ENCODE results near the gene MBD3.

MBD3 gene

GRCh38 chr19:1619703-1620102 is 27.0 kb upstream of the MBD3 start:
- no peak for DNase-seq (ENCODE audit: low read depth in 1 of 2, low spot score in 1 of 2)

- no peak for DNase-seq (ENCODE audit: low read depth in 1 of 2, low spot score in 1 of 2)
Observed at GRCh38 chr19:1619094-1619439, 26.4 kb upstream of the MBD3 start.

GRCh38 chr19:1618157-1619093 is 25.8 kb upstream of the MBD3 start:
- DNase-seq (ENCODE audit: low read depth in 1 of 2, low spot score in 1 of 2): no peak

- no peak for DNase-seq (ENCODE audit: low read depth in 1 of 2, low spot score in 1 of 2)
Observed at GRCh38 chr19:1616875-1617274, 24.2 kb upstream of the MBD3 start.

GRCh38 chr19:1616396-1616795 is 23.7 kb upstream of the MBD3 start:
- no peak for DNase-seq (ENCODE audit: low read depth in 1 of 2, low spot score in 1 of 2)

GRCh38 chr19:1615156-1615765 is 22.6 kb upstream of the MBD3 start:
- no peak for DNase-seq (ENCODE audit: low read depth in 1 of 2, low spot score in 1 of 2)

- no peak for DNase-seq (ENCODE audit: low read depth in 1 of 2, low spot score in 1 of 2)
Observed at GRCh38 chr19:1613808-1614570, 21.3 kb upstream of the MBD3 start.

- DNase-seq (ENCODE audit: low read depth in 1 of 2, low spot score in 1 of 2): no peak
Observed at GRCh38 chr19:1613146-1613545, 20.5 kb upstream of the MBD3 start.

GRCh38 chr19:1612114-1613086 is 19.7 kb upstream of the MBD3 start:
- no peak for DNase-seq (ENCODE audit: low read depth in 1 of 2, low spot score in 1 of 2)

GRCh38 chr19:1611353-1611752 is 18.7 kb upstream of the MBD3 start:
- no peak for DNase-seq (ENCODE audit: low read depth in 1 of 2, low spot score in 1 of 2)

- DNase-seq (ENCODE audit: low read depth in 1 of 2, low spot score in 1 of 2): no peak
Observed at GRCh38 chr19:1610579-1610978, 17.9 kb upstream of the MBD3 start.

GRCh38 chr19:1609680-1610474 is 17.2 kb upstream of the MBD3 start:
- DNase-seq (ENCODE audit: low read depth in 1 of 2, low spot score in 1 of 2): no peak

- no peak for DNase-seq (ENCODE audit: low read depth in 1 of 2, low spot score in 1 of 2)
Observed at GRCh38 chr19:1609103-1609396, 16.4 kb upstream of the MBD3 start.

GRCh38 chr19:1608359-1609102 is 15.9 kb upstream of the MBD3 start:
- no peak for DNase-seq (ENCODE audit: low read depth in 1 of 2, low spot score in 1 of 2)

GRCh38 chr19:1606138-1606651 is 13.5 kb upstream of the MBD3 start:
- no peak for DNase-seq (ENCODE audit: low read depth in 1 of 2, low spot score in 1 of 2)

- peak; percentile 80 to 86 for DNase-seq (ENCODE audit: low read depth in 1 of 2, low spot score in 1 of 2)
Observed at GRCh38 chr19:1605236-1606137, 12.8 kb upstream of the MBD3 start, which contains the start of gene UQCR11. Gene UQCR11, minus strand, starts transcription at chr19:1605462. Its CDS starts 53 bp downstream, at chr19:1605409.

- DNase-seq (ENCODE audit: low read depth in 1 of 2, low spot score in 1 of 2): no peak
Observed at GRCh38 chr19:1602091-1602707, 9.5 kb upstream of the MBD3 start.

GRCh38 chr19:1601613-1602064 is 9.0 kb upstream of the MBD3 start:
- DNase-seq (ENCODE audit: low read depth in 1 of 2, low spot score in 1 of 2): no peak

Data from stimulated activated CD4-positive, alpha-beta T cell treated with anti-CD3 and anti-CD28 coated beads, Interleukin-15, amount 100 ng/mL, for 1 hour (primary cell).